ENCODE data around the gene PLCG1.
"Not testable (repeated sequence)": the region's sequence is repeated elsewhere in the genome, so short reads cannot be mapped to it uniquely, and the experiment has no call there.

The PLCG1 gene

DNA sequence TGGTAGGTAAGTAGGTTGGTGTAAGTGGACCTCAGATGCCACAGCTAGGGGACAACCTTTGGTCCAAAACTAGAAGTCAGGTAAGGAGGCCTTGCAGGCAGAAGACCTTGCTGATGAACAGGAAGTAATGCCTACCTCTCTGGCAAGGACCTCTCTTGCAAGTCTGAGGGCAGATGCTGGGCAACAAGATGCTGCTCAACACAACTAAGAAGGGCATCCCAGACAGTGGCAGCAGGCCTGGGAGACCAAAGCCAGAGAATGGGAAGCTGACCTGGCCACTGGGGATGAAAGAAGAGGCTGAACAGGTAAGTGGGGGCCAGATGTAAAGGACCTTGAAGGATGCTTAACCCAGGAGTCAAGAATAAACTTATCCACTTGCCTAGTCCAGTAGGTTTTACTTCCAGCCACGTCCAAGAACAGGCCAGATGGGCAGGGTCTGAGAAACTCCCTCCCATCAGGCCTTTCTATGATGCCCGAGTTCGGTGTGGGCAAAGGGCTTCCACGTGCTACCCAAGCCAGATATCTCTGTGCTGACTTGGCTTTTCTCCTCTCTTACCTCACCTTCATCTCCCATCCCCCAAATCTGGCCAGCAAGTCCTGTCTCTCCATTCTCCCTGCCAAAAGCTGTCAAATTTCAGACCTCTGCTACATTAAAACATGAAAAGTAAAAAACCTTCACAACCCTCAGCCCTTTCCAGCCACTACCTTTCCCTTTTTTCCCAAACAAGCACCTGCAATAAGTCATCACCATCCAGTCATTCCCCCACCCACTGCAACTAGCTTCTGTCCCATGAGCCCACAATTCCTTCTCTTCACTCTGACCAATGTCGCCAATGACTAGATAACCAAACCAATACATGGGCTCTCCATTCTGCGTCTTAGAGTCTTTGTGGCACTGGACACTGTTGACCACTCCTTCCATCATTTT, 11.5 kb upstream of the PLCG1 start:
- FAIRE-seq = no peak

DNA sequence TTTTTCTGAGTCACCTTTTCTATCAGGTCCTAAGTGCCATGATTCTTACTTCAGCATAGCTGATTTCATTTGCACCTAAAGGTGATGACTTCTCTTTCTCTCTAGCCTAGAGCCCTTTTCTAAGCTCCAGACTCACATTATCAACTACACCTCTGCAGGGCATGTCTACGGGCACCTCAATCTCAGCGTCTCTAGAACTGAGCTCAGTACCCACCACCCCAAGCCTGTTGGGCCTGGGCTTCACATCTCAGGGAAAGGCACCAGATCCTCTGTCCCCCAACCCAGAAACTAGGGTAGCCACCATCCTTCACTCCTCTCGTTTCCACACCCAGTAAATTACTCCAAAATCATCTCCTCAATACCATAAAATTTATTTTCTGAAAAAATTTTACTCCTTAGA, 10.6 kb upstream of the PLCG1 start:
- no peak for FAIRE-seq

DNA sequence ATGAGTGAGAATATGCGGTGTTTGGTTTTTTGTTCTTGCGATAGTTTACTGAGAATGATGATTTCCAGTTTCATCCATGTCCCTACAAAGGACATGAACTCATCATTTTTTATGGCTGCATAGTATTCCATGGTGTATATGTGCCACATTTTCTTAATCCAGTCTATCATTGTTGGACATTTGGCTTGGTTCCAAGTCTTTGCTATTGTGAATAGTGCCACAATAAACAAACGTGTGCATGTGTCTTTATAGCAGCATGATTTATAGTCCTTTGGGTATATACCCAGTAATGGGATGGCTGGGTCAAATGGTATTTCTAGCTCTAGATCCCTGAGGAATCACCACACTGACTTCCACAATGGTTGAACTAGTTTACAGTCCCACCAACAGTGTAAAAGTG, 9.0 kb upstream of the PLCG1 start:
- FAIRE-seq = not testable (repeated sequence)

DNA sequence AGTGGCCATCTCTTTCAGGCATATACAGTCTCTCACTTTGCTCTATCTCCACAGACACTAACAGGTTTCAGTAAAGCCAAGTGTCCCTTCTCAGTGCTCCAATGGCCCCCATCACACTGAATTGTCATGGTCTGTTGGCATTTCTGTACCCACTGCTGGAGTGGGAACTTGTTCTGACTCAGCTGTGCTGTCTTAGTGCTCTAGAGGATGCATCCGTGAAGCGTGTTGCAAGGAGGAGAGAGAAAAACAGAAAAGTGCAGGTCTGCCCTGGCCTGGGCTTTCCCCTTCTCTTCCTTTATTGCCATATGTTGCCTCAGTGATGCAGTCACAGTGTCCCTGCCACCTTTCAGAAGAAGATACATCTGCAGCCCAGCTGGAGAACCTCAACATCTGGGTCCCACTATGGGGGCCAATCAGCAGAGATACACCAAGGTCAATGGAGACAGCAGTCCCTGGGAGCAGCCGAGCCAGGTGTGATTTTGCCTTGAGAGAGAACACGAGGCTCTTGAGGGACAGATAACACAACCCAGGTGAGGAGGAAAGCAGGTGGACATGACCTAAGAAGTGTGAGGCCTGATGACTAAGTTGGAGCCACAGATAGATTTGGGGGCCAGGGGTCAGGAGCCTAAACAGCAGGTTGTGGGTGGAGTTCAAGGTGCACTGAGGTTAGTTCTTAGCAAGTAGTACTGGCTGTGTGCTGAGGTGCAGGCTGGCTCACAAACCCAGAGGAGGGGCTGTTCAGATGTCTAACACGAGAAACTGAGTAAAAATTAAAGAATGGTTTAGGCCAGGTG, 5.6 kb upstream of the PLCG1 start:
- no peak for FAIRE-seq

DNA sequence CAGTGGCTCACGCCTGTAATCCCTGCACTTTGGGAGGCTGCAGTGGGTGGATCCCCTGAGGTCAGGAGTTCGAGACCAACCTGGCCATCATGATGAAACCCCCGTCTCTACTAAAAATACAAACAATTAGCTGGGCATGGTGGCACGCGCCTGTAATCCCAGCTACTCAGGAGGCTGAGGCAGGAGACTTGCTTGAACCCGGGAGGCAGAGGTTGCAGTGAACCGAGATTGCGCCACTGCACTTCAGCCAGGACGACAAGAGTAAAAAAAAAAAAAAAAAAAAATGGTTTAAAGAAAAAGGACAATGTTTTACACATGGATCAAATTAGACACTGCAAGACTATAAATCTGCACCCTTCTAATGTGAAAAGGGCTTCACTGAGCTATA, 5.0 kb upstream of the PLCG1 start:
- FAIRE-seq = not testable (repeated sequence)

DNA sequence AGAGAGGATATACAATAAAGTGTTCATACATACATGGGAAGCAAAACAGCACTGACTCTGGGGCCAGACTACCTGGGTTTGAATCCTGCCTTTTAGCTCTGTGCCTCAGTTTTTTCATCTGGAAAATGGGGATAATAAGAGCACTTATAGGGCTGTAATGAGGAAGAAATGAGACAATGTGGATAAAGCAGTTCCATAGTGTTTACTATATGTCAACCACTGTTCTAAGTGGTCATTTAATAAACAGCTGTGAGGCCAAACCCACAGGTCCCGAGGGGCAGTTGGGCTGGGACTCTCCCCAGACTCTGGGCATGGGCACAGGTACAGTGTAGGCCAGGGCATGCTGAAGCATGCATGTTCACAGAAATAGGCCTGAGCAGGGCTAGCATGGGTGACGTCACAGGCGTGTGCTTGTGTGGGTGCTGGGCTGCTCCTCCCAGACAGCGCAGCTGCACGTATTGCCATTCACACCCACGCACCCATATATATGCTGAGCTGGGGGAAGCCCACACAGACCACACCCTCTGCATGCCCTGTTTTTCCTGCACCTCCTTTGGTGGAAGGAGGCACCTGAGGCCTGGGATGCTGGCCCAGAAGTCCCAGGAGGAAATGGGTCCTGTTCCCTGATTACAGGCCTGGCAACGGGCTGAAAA, 3.5 kb upstream of the PLCG1 start:
- FAIRE-seq = no peak

DNA sequence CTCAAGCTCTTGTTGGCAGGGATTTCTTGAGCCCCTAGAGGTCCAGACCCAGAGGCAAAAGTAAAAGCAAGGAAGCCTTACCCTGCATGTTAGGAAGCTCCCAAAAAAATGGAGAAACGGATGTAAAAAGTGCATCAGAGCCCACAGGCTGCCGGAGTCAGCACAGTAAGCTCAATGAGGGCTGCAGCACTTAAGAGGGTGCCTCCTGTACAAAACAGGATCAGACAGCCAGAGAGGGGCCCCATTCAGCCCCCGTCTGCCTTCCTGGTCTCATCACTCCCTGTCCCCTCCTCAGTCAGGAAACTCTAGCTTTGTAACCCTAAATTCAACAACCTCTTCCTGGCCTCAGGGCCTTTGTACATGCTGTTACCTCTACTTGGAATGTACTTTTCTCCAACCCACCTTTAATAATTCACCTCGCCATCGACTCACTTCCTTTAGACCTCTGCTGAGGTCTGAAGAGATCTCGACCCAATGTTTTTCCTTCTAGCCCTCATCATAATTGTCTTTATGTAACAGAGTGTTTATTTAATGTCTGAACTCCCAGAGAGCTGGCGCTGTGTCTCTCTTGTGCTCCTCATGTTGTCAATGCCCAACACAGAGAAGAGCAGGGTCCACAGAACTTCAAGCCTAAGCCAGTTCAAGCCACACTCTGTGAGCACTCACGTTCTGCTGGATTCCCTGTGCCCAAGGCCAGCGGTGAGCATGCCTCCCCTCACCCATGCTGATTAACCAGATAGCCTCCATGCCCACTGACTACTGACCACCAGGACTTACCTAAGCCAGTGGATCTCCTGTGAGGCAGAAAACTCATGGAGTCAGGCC, 2.8 kb upstream of the PLCG1 start:
- FAIRE-seq = no peak

DNA sequence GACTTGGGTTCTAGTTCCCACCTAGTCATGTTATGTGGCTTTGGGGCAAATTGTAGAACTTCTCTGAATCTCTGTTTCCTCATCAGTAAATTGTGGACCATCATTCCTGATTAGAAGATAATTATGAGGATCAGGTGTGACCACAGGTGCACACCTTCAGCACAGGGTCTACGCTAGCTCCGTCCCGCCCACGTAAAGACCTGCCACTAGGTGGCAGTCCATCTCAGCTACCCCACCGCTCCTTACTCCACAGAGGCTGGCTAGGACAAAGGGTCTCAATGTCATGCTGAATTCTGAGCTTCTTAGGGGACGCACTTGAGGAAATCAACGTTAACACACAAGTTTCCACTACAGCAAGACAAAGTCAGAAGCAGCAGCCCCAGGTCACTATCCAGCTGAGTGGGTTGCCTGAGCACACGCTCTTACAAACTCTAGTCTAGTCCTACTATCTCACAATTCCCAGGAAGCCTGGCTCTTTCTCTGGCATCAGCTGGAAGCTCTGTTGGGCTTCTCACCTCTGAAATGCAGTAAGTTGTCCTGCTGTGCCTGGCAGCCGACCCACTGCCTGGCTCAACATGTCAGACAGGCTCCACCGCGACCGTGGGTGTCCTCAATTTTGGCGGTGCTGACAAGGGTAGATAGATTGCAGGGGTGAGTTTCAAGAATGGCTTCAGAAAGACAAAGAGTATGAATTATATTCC, 2.0 kb upstream of the PLCG1 start:
- no peak for FAIRE-seq

DNA sequence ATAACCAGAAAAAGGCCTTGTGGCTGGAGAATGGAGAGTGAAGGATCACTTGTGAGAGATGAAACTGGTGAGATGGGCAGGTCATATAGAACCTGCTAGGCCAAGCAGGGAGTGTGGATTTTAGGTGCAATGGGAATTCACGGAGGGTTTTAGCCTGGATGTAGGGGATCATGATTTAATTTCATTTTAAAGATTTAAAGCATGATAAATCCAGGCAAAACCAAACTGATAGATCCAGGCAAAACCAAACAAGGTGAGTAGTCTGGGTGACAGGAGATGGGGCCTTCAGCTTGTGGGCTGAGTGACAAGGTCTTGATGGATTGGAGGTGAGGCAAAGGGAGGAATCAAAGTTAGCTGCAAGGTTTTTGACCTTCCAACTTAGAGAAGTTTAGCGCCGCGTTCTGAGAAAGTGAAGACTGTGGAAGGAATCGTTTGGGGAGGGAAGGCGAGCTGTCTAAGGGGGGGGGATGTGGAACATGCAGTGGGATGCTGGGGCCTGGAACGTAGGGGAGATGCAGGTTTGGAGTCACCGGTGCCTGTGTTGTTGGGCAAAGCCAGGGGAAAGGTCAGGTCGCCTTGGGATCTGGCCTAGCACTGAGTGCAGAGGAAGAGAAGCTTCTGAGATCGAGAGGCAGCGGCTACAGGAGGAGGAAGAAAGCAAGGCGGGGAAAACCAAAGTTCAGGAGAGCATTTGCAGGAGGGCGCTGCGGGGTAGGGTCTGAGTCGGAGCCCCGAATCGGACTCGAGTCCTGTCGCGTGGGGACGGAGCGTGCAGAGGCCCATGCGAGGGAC, 1.3 kb upstream of the PLCG1 start:
- no peak for FAIRE-seq

DNA sequence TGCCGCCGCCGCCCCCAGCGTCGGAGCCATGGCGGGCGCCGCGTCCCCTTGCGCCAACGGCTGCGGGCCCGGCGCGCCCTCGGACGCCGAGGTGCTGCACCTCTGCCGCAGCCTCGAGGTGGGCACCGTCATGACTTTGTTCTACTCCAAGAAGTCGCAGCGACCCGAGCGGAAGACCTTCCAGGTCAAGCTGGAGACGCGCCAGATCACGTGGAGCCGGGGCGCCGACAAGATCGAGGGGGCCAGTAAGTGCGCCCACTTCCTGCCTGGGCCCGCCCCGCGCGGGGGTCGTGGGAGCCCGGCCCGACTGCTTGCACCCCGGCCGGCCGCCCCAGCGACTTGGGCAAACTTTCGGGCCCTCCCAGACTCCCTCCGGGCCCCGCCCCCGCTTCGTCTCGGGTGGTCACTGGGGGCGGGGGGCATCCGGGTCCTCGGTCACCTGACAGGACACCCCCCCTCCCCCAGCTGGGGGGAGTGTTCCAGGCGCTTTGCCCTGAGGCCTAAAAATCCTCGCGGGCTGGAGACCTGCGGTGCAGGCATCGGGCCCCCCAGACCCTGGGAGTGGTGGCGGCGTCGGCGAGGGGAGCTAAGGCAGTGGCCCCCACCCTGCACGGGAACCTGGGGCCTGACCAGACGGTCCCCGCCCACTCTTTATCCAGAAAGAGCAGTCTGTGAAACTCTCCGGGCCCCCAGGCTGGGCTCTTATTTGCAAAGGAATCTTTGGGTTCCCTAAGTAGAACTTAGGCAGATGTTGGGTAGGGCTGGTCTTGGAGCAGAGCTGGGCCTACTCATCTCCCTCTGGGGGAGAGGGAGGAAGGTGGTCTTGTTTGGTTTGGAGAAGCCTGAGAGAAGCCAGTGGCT, 501 bp downstream of the PLCG1 start:
- no peak for FAIRE-seq

DNA sequence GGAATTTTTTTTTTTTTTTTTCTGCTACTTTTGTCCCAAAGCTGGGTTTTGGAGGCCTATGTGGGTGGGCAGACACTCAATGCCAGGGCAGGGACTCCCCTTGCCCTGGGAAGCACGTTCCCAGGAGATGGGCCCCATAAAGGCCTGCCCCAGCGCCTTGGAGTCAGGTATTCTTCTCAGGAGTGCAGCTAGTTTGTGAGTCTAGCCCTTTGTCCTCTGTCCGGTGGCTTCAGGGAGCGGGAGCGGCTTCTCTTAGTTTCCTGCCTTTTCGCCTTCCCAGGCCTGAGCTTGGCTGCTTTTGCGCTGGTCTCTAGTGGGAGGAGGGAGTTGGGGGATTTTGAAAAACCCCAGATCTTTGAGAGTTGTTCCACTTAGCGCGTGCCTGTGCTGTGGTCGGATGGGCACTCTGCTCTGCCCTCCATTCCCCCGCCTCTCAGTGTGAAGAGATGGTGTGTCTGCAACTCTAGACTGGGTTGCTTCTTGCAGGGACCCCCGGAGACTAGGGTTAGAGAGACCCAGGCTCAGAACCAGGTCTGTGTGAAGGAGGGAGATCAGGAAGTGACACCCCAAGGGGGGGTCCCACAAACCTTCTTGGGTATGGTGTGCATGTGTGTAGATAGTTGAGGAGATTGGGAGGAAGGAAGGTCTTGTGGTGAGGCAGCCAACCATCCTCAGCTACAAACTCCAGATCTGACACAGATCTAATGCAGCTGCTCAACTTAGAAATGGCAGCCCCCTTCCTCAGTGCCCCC, 1.3 kb downstream of the PLCG1 start:
- no peak for FAIRE-seq

DNA sequence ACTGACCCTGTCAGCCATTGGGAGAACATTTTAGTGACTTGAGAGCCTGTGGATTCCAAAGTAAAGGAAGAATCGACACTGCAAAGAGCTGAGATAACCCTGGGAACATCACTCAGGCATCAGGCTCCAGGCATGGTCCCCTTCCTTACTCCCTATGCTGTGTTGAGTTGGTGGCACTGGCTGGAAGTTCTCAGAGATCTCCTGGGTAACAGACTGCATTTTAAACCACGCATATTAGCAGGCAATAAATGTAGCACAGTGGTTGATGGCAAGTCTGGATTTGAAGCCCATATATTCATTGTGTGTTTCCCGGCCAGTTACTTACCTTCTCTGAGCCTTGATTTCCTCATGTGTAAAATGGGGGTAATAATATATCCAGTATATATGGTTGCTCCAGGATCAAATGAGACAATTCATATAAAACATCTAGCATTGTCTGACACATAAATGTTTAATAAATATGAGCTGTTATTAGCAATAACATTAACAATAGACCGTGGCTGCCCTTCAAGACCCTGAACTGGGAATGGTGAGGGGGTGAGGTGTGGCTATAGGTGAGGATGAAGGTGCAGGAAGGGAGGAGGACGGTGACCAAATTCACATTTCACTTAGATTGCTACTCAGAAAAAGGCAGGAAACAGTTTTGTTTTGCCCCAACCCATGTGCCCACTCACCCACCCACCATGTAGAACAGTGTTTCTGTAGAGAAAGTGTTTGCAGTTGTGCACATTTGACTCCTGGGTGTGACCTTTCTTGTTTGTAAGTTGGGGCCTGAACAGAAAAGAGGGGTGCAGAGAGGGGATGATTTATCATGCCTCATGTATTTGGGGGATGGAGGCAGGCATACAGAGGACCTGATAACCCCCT, 2.1 kb downstream of the PLCG1 start:
- FAIRE-seq = no peak

DNA sequence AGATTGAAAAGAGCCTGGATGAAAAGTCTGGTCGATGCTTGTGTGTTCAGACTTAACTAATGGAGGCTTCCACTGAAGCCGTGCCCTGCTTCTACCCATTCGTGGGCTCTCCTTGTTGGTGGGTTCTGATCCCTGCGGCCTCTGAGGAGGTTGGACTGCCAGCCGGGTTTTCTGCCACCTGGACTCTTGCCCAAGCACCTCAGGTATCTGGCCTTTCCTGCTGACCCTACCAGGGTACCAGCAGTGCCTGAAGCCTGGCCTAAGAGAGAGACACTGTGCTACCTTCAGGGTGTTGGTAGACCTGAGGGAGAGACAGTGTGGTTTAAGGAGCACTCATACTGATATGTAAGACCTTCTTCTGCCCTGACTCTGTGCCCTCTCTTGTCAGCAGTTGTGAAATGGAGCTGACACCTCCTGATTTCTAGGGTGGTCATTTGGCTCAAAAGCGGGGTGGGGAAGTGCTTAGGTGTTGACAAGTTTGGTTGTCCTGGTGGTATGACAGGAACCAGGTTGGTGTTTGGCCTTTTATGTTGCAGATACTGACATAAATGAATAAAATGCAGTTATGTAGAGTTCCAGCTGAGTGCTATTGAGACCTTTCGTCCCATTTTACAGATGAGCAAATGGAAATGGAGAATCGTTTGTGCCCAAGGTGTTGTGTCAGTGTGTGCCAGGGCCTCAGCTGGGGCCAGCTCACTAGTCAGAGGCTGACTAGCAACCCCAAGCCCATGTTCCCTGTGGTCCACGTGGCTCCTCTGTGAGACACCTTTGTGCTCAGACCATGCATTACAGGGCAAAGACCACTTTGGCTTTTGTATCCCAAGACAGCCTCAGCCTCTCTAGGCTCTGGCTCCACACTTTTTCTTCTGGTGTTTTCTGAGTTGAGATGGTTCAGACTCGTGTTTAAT, 3.1 kb downstream of the PLCG1 start:
- no peak for FAIRE-seq

DNA sequence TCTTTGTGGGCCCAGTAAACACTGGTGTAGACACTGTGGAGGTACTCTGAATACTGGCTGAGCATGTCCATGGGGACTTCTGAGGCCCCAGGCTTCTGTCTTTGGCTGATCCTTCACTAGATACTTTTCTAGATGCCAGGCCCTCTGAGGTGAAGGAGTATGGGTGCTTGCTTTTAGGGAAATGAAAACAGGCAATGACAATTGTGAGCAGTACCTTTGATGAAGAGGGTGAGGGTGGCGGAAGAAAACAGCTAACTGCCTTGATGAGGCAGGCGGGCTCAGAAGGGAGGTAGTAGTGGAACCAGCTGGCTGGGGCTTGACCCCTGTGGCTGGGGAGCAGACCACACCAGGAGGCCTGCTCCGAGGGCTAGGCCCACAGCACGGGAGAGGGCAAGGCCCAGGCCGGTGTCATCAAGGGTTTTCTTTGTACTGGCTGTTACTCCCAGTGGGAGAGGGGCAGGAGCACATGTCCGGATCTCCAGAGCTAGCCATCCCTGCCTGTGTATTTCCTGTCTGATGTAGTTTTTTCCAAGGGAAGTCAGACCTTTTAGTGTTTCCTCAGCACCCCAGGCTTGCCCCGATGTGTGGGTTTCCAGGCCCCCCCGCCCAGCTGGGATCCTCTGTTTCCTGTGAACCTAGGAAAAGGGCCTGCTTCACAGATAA, 3.9 kb downstream of the PLCG1 start:
- FAIRE-seq = no peak

DNA sequence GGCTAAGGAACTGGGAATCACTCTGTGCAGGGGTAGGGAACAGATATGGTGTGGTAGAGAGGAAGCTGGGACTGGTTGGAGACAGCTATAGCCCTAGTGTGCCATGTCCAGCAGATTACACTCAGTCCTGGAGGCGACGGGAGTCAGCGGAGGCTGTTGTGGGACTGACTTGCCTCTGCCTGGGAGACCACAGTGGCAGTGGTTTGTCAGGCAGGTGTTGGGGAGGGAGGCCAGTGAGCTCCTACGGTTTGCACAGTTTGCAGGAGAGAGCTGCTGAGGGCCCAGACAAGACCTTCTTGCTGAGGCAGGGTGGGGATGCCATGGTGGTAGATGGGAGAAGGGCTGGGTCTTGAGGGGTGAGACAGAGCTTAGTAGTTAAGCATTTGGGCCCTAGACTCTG, 4.9 kb downstream of the PLCG1 start:
- no peak for FAIRE-seq

DNA sequence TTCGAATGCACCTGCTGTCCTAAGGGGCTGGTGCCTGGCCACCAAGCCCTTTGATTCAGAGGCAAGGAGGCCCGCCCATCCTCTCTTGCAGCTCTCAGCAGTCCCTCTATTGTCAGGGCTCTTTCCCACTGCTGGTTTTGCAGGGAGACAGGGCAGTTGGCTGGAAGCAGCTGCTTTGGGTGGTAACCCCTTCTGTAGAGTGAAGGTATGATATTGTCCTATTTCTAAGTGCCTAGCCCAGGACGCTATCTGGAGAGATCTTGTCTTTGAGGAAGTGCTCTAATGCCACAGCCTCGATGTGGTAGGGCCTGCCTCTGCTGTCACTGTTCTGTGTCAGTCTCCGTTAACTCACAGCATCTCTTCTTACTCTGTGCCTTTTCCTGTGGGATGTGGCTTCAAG, 5.6 kb downstream of the PLCG1 start:
- no peak for FAIRE-seq

DNA sequence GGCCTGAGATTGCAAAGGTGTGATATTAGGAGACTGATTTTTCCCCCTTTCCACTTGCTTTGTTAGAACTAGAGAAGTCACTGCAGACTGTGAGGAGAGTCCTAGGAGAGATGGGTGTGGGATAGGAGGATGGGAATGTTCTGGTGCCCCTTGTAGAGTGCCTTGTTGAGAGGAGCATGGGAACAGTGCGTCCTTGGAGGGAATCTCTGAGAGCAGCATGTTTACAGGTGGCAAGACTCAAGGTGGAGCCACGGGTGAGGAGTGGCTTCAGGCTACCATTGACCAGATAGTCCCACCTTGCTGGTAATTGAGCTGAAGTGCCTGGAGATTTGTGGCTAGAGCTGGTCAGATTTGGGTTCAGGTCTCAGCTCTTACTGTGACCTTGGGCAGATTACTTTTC, 6.0 kb downstream of the PLCG1 start:
- FAIRE-seq = no peak
